Effector memory CD4-positive, alpha-beta T cell (primary cell): Measurements from ENCODE around the gene SLC25A14.
A peak's percentile ranks its signal among the peaks of the same experiment; 100 is the strongest.

ENCODE experiments used
- DNase-seq, 3 donors: peaks; one replicate each; pipeline ENCODE4 v3.0.0-alpha.2; 2020
- H3K27ac ChIP-seq: 2 replicates; pipeline ENCODE4 v1.7.0; 2013; ENCODE audit warnings: mild to moderate bottlenecking, low read length, moderate library complexity; ENCODE audit not compliant: insufficient read depth, poor library complexity, severe bottlenecking
- H3K27me3 ChIP-seq: replicated peaks from 2 replicates; pipeline ENCODE4 v1.7.0; 2013; ENCODE audit warnings: mild to moderate bottlenecking, low read length; ENCODE audit not compliant: insufficient read depth, control insufficient read depth, poor library complexity, severe bottlenecking
- H3K36me3 ChIP-seq: 2 replicates; pipeline ENCODE4 v1.7.0; 2013; ENCODE audit warnings: mild to moderate bottlenecking, low read length, moderate library complexity; ENCODE audit not compliant: control insufficient read depth, insufficient read depth
- H3K4me1 ChIP-seq: 2 replicates; pipeline ENCODE4 v1.7.0; 2013; ENCODE audit warnings: low read length, mild to moderate bottlenecking; ENCODE audit not compliant: control insufficient read depth, insufficient read depth, poor library complexity, severe bottlenecking
- H3K4me3 ChIP-seq: 2 replicates; pipeline ENCODE4 v1.7.0; 2013; ENCODE audit warnings: low read length, low read depth, mild to moderate bottlenecking; ENCODE audit not compliant: insufficient read depth, poor library complexity, severe bottlenecking
- H3K9me3 ChIP-seq: 2 replicates; pipeline ENCODE4 v1.7.0; 2013; ENCODE audit warnings: mild to moderate bottlenecking, low read length, moderate library complexity; ENCODE audit not compliant: control insufficient read depth
- total RNA-seq, 3 donors: gene quantifications; one replicate each; lab custom pipeline; 2026; lab: John Stamatoyannopoulos, UW

SLC25A14 gene
- total RNA-seq = 5.9 to 10.1 (median 6.7) reads per million in 3 donors

GRCh38 chrX:130339408-130340222, at the start of gene SLC25A14:
TSS of gene SLC25A14 (plus strand) at chrX:130339919. CDS start at chrX:130340279, 360 bp downstream.
- H3K36me3 ChIP-seq = no peaks in the 10 kb centered on the region
- no peaks in the 10 kb centered on the region for H3K9me3 ChIP-seq
- no peaks in the 10 kb centered on the region for H3K27me3 ChIP-seq
- peak within 1 kb of the TSS; percentile 78 for H3K4me3 ChIP-seq
- no peaks in the 10 kb centered on the region for H3K4me1 ChIP-seq
- H3K27ac ChIP-seq = peak within 1 kb of the TSS; percentile 71
- peak; percentile 52 to 66 (median 56) for DNase-seq

- Histone ChIP-seq H3K9me3 (no peaks in the 10 kb centered on the region), H3K4me3 (no peak overlapping the region), H3K27ac (no peak overlapping the region), H3K27me3 (no peaks in the 10 kb centered on the region), H3K36me3 (no peaks in the 10 kb centered on the region), H3K4me1 (no peaks in the 10 kb centered on the region)
- DNase-seq = no peak
These were observed 44.0 kb upstream of the SLC25A14 start for GRCh38 chrX:130295519-130296296.

- Histone ChIP-seq H3K27ac (no peak overlapping the region), H3K36me3 (no peaks in the 10 kb centered on the region), H3K4me3 (no peak overlapping the region), H3K4me1 (no peaks in the 10 kb centered on the region), H3K27me3 (no peaks in the 10 kb centered on the region), H3K9me3 (no peaks in the 10 kb centered on the region)
- DNase-seq = no peak
These were observed 43.4 kb upstream of the SLC25A14 start for GRCh38 chrX:130296297-130296678.

- no peaks in the 10 kb centered on the region for H3K9me3 ChIP-seq
- no peak for DNase-seq
- H3K4me1 ChIP-seq = no peaks in the 10 kb centered on the region
- H3K27me3 ChIP-seq = no peaks in the 10 kb centered on the region
- no peaks in the 10 kb centered on the region for H3K36me3 ChIP-seq
- H3K4me3 ChIP-seq = no peak overlapping the region
- no peak overlapping the region for H3K27ac ChIP-seq
These were observed 43.0 kb upstream of the SLC25A14 start for GRCh38 chrX:130296743-130297142.

- no peaks in the 10 kb centered on the region for H3K4me1 ChIP-seq
- H3K27ac ChIP-seq = no peak overlapping the region
- H3K27me3 ChIP-seq = no peaks in the 10 kb centered on the region
- H3K4me3 ChIP-seq = no peak overlapping the region
- no peaks in the 10 kb centered on the region for H3K9me3 ChIP-seq
- no peaks in the 10 kb centered on the region for H3K36me3 ChIP-seq
- no peak for DNase-seq
These were observed 40.3 kb upstream of the SLC25A14 start for GRCh38 chrX:130299279-130300009.

- no peaks in the 10 kb centered on the region for H3K27me3 ChIP-seq
- no peaks in the 10 kb centered on the region for H3K9me3 ChIP-seq
- no peaks in the 10 kb centered on the region for H3K36me3 ChIP-seq
- H3K4me1 ChIP-seq = no peaks in the 10 kb centered on the region
- no peak for DNase-seq
- H3K27ac ChIP-seq = no peak overlapping the region
- H3K4me3 ChIP-seq = no peak overlapping the region
These were observed 39.8 kb upstream of the SLC25A14 start for GRCh38 chrX:130300010-130300282.

GRCh38 chrX:130301405-130301804, 38.3 kb upstream of the SLC25A14 start:
- no peaks in the 10 kb centered on the region for H3K27me3 ChIP-seq
- H3K4me1 ChIP-seq = no peaks in the 10 kb centered on the region
- no peak for DNase-seq
- no peak overlapping the region for H3K4me3 ChIP-seq
- H3K9me3 ChIP-seq = no peaks in the 10 kb centered on the region
- H3K27ac ChIP-seq = no peak overlapping the region
- no peaks in the 10 kb centered on the region for H3K36me3 ChIP-seq

GRCh38 chrX:130301977-130302376, 37.7 kb upstream of the SLC25A14 start:
- Histone ChIP-seq H3K9me3 (no peaks in the 10 kb centered on the region), H3K36me3 (no peaks in the 10 kb centered on the region), H3K27ac (no peak overlapping the region), H3K27me3 (no peaks in the 10 kb centered on the region), H3K4me3 (no peak overlapping the region), H3K4me1 (no peaks in the 10 kb centered on the region)
- DNase-seq = no peak

GRCh38 chrX:130304587-130305368, 34.9 kb upstream of the SLC25A14 start:
- no peaks in the 10 kb centered on the region for H3K36me3 ChIP-seq
- H3K27ac ChIP-seq = no peak overlapping the region
- no peak for DNase-seq
- no peaks in the 10 kb centered on the region for H3K27me3 ChIP-seq
- H3K4me3 ChIP-seq = no peak overlapping the region
- H3K9me3 ChIP-seq = no peaks in the 10 kb centered on the region
- no peaks in the 10 kb centered on the region for H3K4me1 ChIP-seq
